ENCODE results near the gene LBX1. TPM values are rescaled to one million over a fixed set of nuclear protein-coding genes. Genes with fewer than 3 reads are reported as not detected.

Gene LBX1
- total and polyA plus RNA-seq, 2 donors (not counting 3 experiments of a cell fraction or from before 2014, with no cell fraction given) = not detected

GRCh38 chr10:101215397-101216206, 13.7 kb downstream of the LBX1 start:
- no peak for FAIRE-seq
- DNase-seq (ENCODE audit: low read depth, low spot score) = no peak
- Histone ChIP-seq H3K4me3 (replicated peaks in 1 of 3; ENCODE audit: insufficient read depth in 1 of 3, low read depth in 1 of 3, low read length in 3 of 3) (no peak overlapping the region), H3K9me3 (replicated peaks; ENCODE audit: control insufficient read depth, insufficient read depth, low read length) (no peaks in the 10 kb centered on the region), H3K9ac (replicated peaks; ENCODE audit: extremely low read depth, insufficient read depth, low read length) (no peak overlapping the region), H3K4me1 (ENCODE audit: control insufficient read depth, extremely low read depth, insufficient read depth, low read length) (no peaks in the 10 kb centered on the region), H3K4me2 (ENCODE audit: insufficient read depth, low read length) (no peak overlapping the region), H2AFZ (ENCODE audit: low read depth, low read length) (no peak overlapping the region), H3K79me2 (ENCODE audit: control insufficient read depth, insufficient read depth, low read length) (no peaks in the 10 kb centered on the region), H3K27ac (ENCODE audit: insufficient read depth, low read depth, low read length) (no peak overlapping the region), H3K9me1 (replicated peaks; ENCODE audit: control insufficient read depth, extremely low read depth, insufficient read depth, low read length) (no peaks in the 10 kb centered on the region), H3K36me3 (ENCODE audit: control insufficient read depth in 2 of 2, extremely low read depth in 1 of 2, insufficient read depth in 2 of 2, low read length in 2 of 2) (no peaks in the 10 kb centered on the region), H3K27me3 (ENCODE audit: control insufficient read depth in 2 of 2, insufficient read depth in 2 of 2, low read length in 2 of 2) (peaks cover 72 to 73% of the 10 kb centered on the region in 2 experiments), H4K20me1 (replicated peaks; ENCODE audit: control insufficient read depth, extremely low read depth, insufficient read depth, low read length) (no peaks in the 10 kb centered on the region)
- ChIA-PET CTCF (interaction anchor here (0.7 to 3.9 kb wide), 10 partner anchors 8 to 566 kb away, joined by 3 to 78 read pairs (median 8); no protein-coding TSS in a partner anchor), POLR2A (no interaction called here)
- dilution Hi-C loops (cut with MboI; ENCODE audit: extremely low pct_ligation_motif_present, low sequenced_read_pairs) (no loop called here), intact Hi-C loops (cut with micrococcal nuclease) (no loop called here)
- TF ChIP-seq EZH2 (IDR thresholded peaks at IDR 0.05; ENCODE audit: borderline replicate concordance, low read depth, low read length, severe bottlenecking) (peak; percentile 91), POLR2AphosphoS5 (IDR thresholded peaks at IDR 0.05; ENCODE audit: insufficient read depth, low read depth, low read length) (no peak), FOS (IDR thresholded peaks at IDR 0.05; ENCODE audit: borderline replicate concordance, insufficient read depth, low read length) (no peak)
- no TSS peak for BruUV-seq (replicated peaks)

- Histone ChIP-seq H3K36me3 (ENCODE audit: control insufficient read depth in 2 of 2, extremely low read depth in 1 of 2, insufficient read depth in 2 of 2, low read length in 2 of 2) (no peaks in the 10 kb centered on the region), H3K4me2 (ENCODE audit: insufficient read depth, low read length) (no peak overlapping the region), H3K79me2 (ENCODE audit: control insufficient read depth, insufficient read depth, low read length) (no peaks in the 10 kb centered on the region), H3K4me3 (replicated peaks in 1 of 3; ENCODE audit: insufficient read depth in 1 of 3, low read depth in 1 of 3, low read length in 3 of 3) (no peak overlapping the region), H4K20me1 (replicated peaks; ENCODE audit: control insufficient read depth, extremely low read depth, insufficient read depth, low read length) (no peaks in the 10 kb centered on the region), H3K27me3 (ENCODE audit: control insufficient read depth in 2 of 2, insufficient read depth in 2 of 2, low read length in 2 of 2) (peaks cover 68 to 71% of the 10 kb centered on the region in 2 experiments), H3K9me3 (replicated peaks; ENCODE audit: control insufficient read depth, insufficient read depth, low read length) (no peaks in the 10 kb centered on the region), H2AFZ (ENCODE audit: low read depth, low read length) (no peak overlapping the region), H3K27ac (ENCODE audit: insufficient read depth, low read depth, low read length) (no peak overlapping the region), H3K9me1 (replicated peaks; ENCODE audit: control insufficient read depth, extremely low read depth, insufficient read depth, low read length) (no peaks in the 10 kb centered on the region), H3K9ac (replicated peaks; ENCODE audit: extremely low read depth, insufficient read depth, low read length) (no peak overlapping the region), H3K4me1 (ENCODE audit: control insufficient read depth, extremely low read depth, insufficient read depth, low read length) (no peaks in the 10 kb centered on the region)
- FAIRE-seq = peak; percentile 77
- ChIA-PET POLR2A (interaction anchor here (1.4 kb wide), 1 partner anchor 77 kb away, joined by 4 read pairs; no protein-coding TSS in a partner anchor), CTCF (interaction anchor here (0.7 to 5.6 kb wide), 34 partner anchors 9 to 622 kb away, joined by 3 to 78 read pairs (median 6); partner anchors contain the start of gene NPM3)
- DNase-seq (ENCODE audit: low read depth, low spot score) = peak; percentile 44
- dilution Hi-C loops (cut with MboI; ENCODE audit: extremely low pct_ligation_motif_present, low sequenced_read_pairs) (no loop called here), intact Hi-C loops (cut with micrococcal nuclease) (loop anchor here (1.0 kb wide), 3 partner anchors 253 to 567 kb away; no protein-coding TSS in a partner anchor)
- TF ChIP-seq CTCF (IDR thresholded peaks at IDR 0.05; ENCODE audit: extremely low read depth in 1 of 2, insufficient read depth in 1 of 2, low read depth in 1 of 2, low read length in 2 of 2) = peak; percentile 85 to 94
- TF ChIP-seq FOS (IDR thresholded peaks at IDR 0.05; ENCODE audit: borderline replicate concordance, insufficient read depth, low read length) = no peak
- TF ChIP-seq GATA2 (IDR thresholded peaks at IDR 0.05; ENCODE audit: insufficient read depth, insufficient read length, low read depth, low read length) = no peak
- no peak for TF ChIP-seq MYC (IDR thresholded peaks at IDR 0.05; ENCODE audit: low read depth, low read length)
- no peak for TF ChIP-seq MAX (IDR thresholded peaks at IDR 0.05; ENCODE audit: insufficient read depth, insufficient read length)
- TF ChIP-seq POLR2AphosphoS5 (IDR thresholded peaks at IDR 0.05; ENCODE audit: insufficient read depth, low read depth, low read length) = no peak
- TF ChIP-seq EZH2 (IDR thresholded peaks at IDR 0.05; ENCODE audit: borderline replicate concordance, low read depth, low read length, severe bottlenecking) = no peak
- no peak for TF ChIP-seq JUN (IDR thresholded peaks at IDR 0.05; ENCODE audit: borderline replicate concordance, insufficient read depth, insufficient read length, low read depth)
- BruUV-seq (replicated peaks) = no TSS peak
Observed at GRCh38 chr10:101214446-101215396, 14.5 kb downstream of the LBX1 start.
